Astrocyte of the cerebellum (primary cell): ENCODE data around the gene AFAP1.

Experiments used
- DNase-seq: peaks from one replicate; pipeline ENCODE4 v3.0.0-alpha.2; 2011; ENCODE audit warnings: low read depth
- H3K4me3 ChIP-seq: 2 replicates; pipeline ENCODE4 v1.5.1; 2011; ENCODE audit warnings: mild to moderate bottlenecking, low read depth, low read length, moderate library complexity
- in situ Hi-C: cut with HindIII; loops from 2 replicates; pipeline ENCODE4 v1.10.0; 2017; ENCODE audit warnings: low sequenced_read_pairs
- TF ChIP-seq, protein P1 (sequence below): IDR thresholded peaks from 2 replicates; pipeline ENCODE4 v1.5.1; 2012; ENCODE audit warnings: low read length, low read depth, moderate library complexity, mild to moderate bottlenecking; ENCODE audit errors: missing control alignments

Gene AFAP1

DNA sequence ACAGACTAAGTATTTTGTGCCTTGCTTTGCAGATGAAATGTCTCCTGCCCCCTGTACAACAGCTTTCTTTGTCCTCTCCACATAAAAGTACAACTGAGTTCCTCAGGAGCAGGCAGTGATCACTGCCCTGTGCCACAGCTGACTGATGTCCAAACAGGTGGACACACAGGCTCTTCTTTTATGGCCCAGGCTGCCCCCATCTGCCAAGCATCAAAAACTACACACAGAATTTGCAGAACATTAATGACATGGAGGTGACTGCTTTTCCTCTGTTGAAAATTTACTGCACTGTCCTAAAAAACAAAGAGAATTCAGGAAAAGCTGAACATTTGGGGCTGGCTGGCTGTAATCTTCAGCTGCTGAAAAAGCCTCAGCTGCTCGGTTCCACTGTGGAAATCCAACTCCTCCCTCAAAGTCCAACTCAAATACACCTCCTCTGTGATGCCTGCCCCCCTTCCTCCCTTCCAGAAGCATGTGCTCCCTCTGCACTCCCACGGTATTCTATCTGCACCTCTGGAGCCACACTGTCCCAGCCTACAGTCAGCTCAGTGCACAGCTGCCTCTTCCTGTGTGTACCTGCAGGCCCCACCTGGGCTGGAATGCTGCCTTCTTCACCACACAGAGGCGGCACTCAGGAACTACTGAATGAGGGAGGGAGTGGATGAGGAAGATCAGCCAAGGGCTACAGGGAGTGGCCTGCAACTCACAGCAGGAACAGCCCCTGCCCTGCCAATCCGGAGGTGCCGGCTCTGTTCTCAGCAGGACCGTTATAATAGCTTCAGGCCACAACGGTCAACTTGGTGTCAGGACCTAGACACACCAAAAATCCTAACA lies 10.3 kb downstream of the AFAP1 start:
- in situ Hi-C loops = no loop called here
- TF ChIP-seq, protein P1, sequence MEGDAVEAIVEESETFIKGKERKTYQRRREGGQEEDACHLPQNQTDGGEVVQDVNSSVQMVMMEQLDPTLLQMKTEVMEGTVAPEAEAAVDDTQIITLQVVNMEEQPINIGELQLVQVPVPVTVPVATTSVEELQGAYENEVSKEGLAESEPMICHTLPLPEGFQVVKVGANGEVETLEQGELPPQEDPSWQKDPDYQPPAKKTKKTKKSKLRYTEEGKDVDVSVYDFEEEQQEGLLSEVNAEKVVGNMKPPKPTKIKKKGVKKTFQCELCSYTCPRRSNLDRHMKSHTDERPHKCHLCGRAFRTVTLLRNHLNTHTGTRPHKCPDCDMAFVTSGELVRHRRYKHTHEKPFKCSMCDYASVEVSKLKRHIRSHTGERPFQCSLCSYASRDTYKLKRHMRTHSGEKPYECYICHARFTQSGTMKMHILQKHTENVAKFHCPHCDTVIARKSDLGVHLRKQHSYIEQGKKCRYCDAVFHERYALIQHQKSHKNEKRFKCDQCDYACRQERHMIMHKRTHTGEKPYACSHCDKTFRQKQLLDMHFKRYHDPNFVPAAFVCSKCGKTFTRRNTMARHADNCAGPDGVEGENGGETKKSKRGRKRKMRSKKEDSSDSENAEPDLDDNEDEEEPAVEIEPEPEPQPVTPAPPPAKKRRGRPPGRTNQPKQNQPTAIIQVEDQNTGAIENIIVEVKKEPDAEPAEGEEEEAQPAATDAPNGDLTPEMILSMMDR = peak; percentile 41
- no peak for DNase-seq
- no peak overlapping the region for H3K4me3 ChIP-seq

GRCh38 chr4:7928711-7929110 lies 10.9 kb downstream of the AFAP1 start:
- TF ChIP-seq, protein P1 = no peak
- H3K4me3 ChIP-seq = no peak overlapping the region
- no peak for DNase-seq
- in situ Hi-C loops = no loop called here

DNA sequence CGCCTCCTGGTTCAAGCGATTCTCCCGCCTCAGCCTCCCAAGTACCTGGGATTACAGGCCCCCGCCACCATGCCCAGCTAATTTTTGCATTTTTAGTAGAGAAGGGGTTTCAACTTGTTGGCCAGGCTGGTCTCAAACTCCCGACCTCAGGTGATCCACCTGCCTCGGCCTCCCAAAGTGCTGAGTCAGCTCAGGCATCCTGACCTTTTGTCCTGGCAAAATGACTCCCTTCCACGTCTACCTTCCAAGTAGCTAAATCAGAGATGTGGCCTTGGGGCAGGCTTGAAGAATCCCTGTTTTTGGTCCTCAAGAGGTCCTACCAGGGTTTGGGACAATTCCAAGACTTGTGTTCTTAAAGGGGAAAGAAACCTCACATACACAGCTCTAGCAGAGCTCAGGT lies 12.8 kb downstream of the AFAP1 start:
- in situ Hi-C loops = no loop called here
- DNase-seq = no peak
- TF ChIP-seq, protein P1 = no peak
- H3K4me3 ChIP-seq = no peak overlapping the region

DNA sequence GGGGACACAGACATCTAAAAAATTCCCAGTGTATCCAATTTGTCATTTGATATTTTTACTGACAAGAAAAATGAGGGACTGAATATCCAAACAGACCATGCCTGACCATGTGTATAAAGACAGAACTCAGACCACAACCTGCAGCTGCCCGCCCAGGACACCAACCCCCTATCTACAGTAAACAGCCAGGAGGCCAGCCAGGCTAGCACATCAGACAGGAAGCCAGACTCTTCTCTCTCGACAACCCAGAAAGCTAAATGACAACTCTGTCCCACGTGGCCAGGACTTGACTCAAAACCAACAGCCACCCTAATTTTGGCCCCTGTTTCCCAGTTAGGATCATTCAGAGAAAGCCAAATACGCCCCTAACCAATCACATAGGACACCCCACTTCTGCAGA lies 15.1 kb downstream of the AFAP1 start:
- in situ Hi-C loops = no loop called here
- H3K4me3 ChIP-seq = no peak overlapping the region
- no peak for DNase-seq

DNA sequence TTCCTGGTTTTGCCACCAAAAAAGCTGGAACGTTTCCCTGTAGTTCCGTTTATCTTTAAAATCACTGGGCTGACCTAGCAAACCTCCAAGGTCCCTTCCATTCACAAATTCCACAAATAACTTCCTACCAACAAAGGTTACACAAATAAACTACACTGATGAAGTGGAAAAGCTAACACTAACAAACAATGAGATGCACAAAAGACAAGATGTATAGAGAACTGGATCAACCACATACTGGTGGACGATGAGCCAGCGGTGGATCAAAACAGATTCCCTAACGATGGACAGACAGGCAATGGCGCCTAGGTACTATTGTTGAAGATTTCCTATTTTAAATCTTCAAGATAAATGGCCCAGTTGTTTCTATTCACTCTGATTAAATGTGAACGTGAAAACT lies 15.5 kb downstream of the AFAP1 start:
- DNase-seq = no peak
- H3K4me3 ChIP-seq = no peak overlapping the region
- in situ Hi-C loops = no loop called here
- TF ChIP-seq, protein P1 = no peak

More for the DNA sequence above, 15.1 kb downstream of the AFAP1 start:
- TF ChIP-seq, protein P1 = no peak

DNA sequence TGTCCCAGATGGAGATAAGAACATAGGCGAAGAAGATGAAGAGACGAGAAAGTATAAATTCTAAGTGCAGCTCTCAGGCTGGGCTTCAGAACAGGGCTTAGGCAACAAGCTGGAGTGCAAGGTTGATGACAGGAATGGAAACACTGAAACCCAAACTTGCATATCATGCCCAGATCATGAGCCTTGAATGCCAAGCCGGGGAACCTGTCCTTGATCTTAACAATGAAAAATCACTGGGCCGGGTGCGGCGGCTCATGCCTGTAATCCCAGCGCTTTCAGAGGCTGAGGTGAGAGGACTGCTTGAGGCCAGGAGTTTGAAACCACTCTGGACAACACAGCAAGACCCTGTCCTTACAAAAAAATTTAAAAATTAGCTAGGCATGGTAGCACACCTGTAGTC lies 17.2 kb downstream of the AFAP1 start:
- in situ Hi-C loops = no loop called here
- no peak for DNase-seq
- no peak overlapping the region for H3K4me3 ChIP-seq
- TF ChIP-seq, protein P1 = no peak
